ENCODE data around the gene S100A8. TPM values are rescaled to one million over a fixed set of nuclear protein-coding genes. Genes with fewer than 3 reads are reported as not detected.

Gene S100A8
- total and polyA plus RNA-seq, 2 donors (not counting 3 experiments of a cell fraction or from before 2014, with no cell fraction given) = not detected

DNA sequence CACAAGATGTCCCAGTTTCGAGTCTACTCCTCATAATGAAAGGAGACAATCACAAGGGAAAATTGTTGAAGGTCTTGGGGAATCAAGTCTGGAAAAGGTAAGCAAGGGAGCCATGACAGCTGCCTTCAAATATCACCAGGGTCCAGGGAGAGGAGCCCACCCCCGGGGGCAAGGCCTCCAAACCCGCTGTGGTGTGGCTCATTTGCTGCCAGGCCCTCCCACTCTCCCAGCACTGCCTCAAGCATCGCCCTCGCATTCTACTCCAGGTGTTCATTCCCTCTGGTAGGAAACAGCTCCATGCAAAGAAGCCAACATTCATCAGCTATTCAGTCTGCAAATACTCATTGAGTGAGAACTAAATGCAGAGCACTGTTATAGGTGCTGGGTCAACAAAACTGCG, 24.6 kb downstream of the S100A8 start:
- dilution Hi-C loops (cut with MboI; ENCODE audit: extremely low pct_ligation_motif_present, low sequenced_read_pairs) (no loop called here), intact Hi-C loops (cut with micrococcal nuclease) (no loop called here)
- Histone ChIP-seq H3K9me1 (replicated peaks; ENCODE audit: control insufficient read depth, extremely low read depth, insufficient read depth, low read length) (no peaks in the 10 kb centered on the region), H4K20me1 (replicated peaks; ENCODE audit: control insufficient read depth, extremely low read depth, insufficient read depth, low read length) (no peaks in the 10 kb centered on the region), H3K27ac (ENCODE audit: insufficient read depth, low read depth, low read length) (no peak overlapping the region), H3K4me1 (ENCODE audit: control insufficient read depth, extremely low read depth, insufficient read depth, low read length) (no peaks in the 10 kb centered on the region), H3K27me3 (ENCODE audit: control insufficient read depth in 2 of 2, insufficient read depth in 2 of 2, low read length in 2 of 2) (no peaks in the 10 kb centered on the region), H3K4me2 (ENCODE audit: insufficient read depth, low read length) (no peak overlapping the region), H2AFZ (ENCODE audit: low read depth, low read length) (no peak overlapping the region), H3K36me3 (ENCODE audit: control insufficient read depth in 2 of 2, extremely low read depth in 1 of 2, insufficient read depth in 2 of 2, low read length in 2 of 2) (no peaks in the 10 kb centered on the region), H3K9me3 (replicated peaks; ENCODE audit: control insufficient read depth, insufficient read depth, low read length) (no peaks in the 10 kb centered on the region), H3K4me3 (replicated peaks in 1 of 3; ENCODE audit: insufficient read depth in 1 of 3, low read depth in 1 of 3, low read length in 3 of 3) (no peak overlapping the region), H3K79me2 (ENCODE audit: control insufficient read depth, insufficient read depth, low read length) (no peaks in the 10 kb centered on the region), H3K9ac (replicated peaks; ENCODE audit: extremely low read depth, insufficient read depth, low read length) (no peak overlapping the region)
- no peak for DNase-seq (ENCODE audit: low read depth, low spot score)
- TF ChIP-seq, protein P1, sequence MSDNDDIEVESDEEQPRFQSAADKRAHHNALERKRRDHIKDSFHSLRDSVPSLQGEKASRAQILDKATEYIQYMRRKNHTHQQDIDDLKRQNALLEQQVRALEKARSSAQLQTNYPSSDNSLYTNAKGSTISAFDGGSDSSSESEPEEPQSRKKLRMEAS (IDR thresholded peaks at IDR 0.05; ENCODE audit: insufficient read depth, insufficient read length) = no peak
- TF ChIP-seq POLR2AphosphoS5 (IDR thresholded peaks at IDR 0.05; ENCODE audit: insufficient read depth, low read depth, low read length) = no peak
- no peak for TF ChIP-seq JUN (IDR thresholded peaks at IDR 0.05; ENCODE audit: borderline replicate concordance, insufficient read depth, insufficient read length, low read depth)
- TF ChIP-seq MYC (IDR thresholded peaks at IDR 0.05; ENCODE audit: low read depth, low read length) = no peak
- TF ChIP-seq EZH2 (IDR thresholded peaks at IDR 0.05; ENCODE audit: borderline replicate concordance, low read depth, low read length, severe bottlenecking) = no peak
- no peak for TF ChIP-seq GATA2 (IDR thresholded peaks at IDR 0.05; ENCODE audit: insufficient read depth, insufficient read length, low read depth, low read length)
- no peak for TF ChIP-seq FOS (IDR thresholded peaks at IDR 0.05; ENCODE audit: borderline replicate concordance, insufficient read depth, low read length)
- TF ChIP-seq POLR2A (IDR thresholded peaks at IDR 0.05; ENCODE audit: low read depth, low read length) = no peak
- TF ChIP-seq, protein P2, sequence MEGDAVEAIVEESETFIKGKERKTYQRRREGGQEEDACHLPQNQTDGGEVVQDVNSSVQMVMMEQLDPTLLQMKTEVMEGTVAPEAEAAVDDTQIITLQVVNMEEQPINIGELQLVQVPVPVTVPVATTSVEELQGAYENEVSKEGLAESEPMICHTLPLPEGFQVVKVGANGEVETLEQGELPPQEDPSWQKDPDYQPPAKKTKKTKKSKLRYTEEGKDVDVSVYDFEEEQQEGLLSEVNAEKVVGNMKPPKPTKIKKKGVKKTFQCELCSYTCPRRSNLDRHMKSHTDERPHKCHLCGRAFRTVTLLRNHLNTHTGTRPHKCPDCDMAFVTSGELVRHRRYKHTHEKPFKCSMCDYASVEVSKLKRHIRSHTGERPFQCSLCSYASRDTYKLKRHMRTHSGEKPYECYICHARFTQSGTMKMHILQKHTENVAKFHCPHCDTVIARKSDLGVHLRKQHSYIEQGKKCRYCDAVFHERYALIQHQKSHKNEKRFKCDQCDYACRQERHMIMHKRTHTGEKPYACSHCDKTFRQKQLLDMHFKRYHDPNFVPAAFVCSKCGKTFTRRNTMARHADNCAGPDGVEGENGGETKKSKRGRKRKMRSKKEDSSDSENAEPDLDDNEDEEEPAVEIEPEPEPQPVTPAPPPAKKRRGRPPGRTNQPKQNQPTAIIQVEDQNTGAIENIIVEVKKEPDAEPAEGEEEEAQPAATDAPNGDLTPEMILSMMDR (IDR thresholded peaks at IDR 0.05; ENCODE audit: extremely low read depth in 1 of 2, insufficient read depth in 1 of 2, low read depth in 1 of 2, low read length in 2 of 2) = no peak
- ChIA-PET CTCF (no interaction called here), POLR2A (no interaction called here)
- FAIRE-seq = no peak
- no TSS peak for BruUV-seq (replicated peaks)

Measured in endothelial cell of umbilical vein (primary cell).